ENCODE data around the gene PDS5B. TPM values are rescaled to one million over a fixed set of nuclear protein-coding genes. Genes with fewer than 3 reads are reported as not detected.

PDS5B gene
- total and polyA plus RNA-seq, 9 of the 15 experiments (the other 6 are each of a cell fraction or from before 2014, with no cell fraction given), result 6.2 to 23.7 (median 13.1) TPM

- Histone ChIP-seq H3K9ac (ENCODE audit: insufficient read depth in 1 of 2, low read depth in 2 of 2, low read length in 2 of 2) (no peak overlapping the region), H3K4me3 (no peak overlapping the region), H3K79me2 (ENCODE audit: control insufficient read depth, insufficient read depth, low read length) (no peaks in the 10 kb centered on the region), H3K9me1 (ENCODE audit: control insufficient read depth, insufficient read depth, low read length) (no peaks in the 10 kb centered on the region), H3K27ac (ENCODE audit: extremely low read depth, low read depth, low read length) (no peak overlapping the region), H3K4me1 (replicated peaks in 1 of 2; ENCODE audit: control insufficient read depth in 2 of 2, insufficient read depth in 2 of 2, low read length in 2 of 2) (no peaks in the 10 kb centered on the region), H3K36me3 (ENCODE audit: control insufficient read depth, insufficient read depth, low read length) (peaks cover 16% of the 10 kb centered on the region; the same call in 2 of the 3 replicates), H2AFZ (ENCODE audit: low read depth, low read length) (no peak overlapping the region), H3K9me3 (replicated peaks; ENCODE audit: control insufficient read depth, insufficient read depth, low read depth, low read length) (no peaks in the 10 kb centered on the region), H4K20me1 (replicated peaks; ENCODE audit: control insufficient read depth, insufficient read depth, low read length) (no peaks in the 10 kb centered on the region), H3K4me2 (ENCODE audit: insufficient read depth, low read length) (no peak overlapping the region), H3K27me3 (ENCODE audit: control insufficient read depth in 2 of 2, insufficient read depth in 2 of 2, low read length in 2 of 2) (no peaks in the 10 kb centered on the region)
- DNase-seq (ENCODE audit: extremely low read depth in 1 of 4, low spot score in 3 of 4) (no peak), FAIRE-seq (no peak), ATAC-seq (no peak)
- no TSS peak for BruUV-seq (replicated peaks)
- ChIA-PET CTCF (ENCODE audit: low intra/inter-chr PET ratio) (no interaction called here), POLR2A (interaction anchor here (0.6 to 0.8 kb wide), 2 partner anchors 39 to 59 kb away, joined by 3 to 4 read pairs; no protein-coding TSS in a partner anchor)
- intact Hi-C loops (cut with micrococcal nuclease) (no loop called here), in situ Hi-C loops (cut with MboI) (no loop called here)
- TF ChIP-seq PTTG1 (tag; IDR thresholded peaks at IDR 0.05; ENCODE audit: low read depth) (no peak), E2F1 (CRISPR knock-in tag; IDR thresholded peaks at IDR 0.05) (no peak), POLR2H (tag; IDR thresholded peaks at IDR 0.05; ENCODE audit: low read depth) (no peak), ZNF79 (CRISPR knock-in tag; IDR thresholded peaks at IDR 0.05; ENCODE audit: low read depth) (no peak)
- 91% methylated on average over 3 of the region's 4 CpGs for WGBS (ENCODE audit: insufficient coverage, low coverage, missing lambda C conversion rate)
Measured at GRCh38 chr13:32707471-32707870, 121.2 kb downstream of the PDS5B start.

- no peak for DNase-seq (ENCODE audit: extremely low read depth in 1 of 4, low spot score in 3 of 4)
- Histone ChIP-seq H3K79me2 (ENCODE audit: control insufficient read depth, insufficient read depth, low read length) (no peaks in the 10 kb centered on the region), H3K4me1 (replicated peaks in 1 of 2; ENCODE audit: control insufficient read depth in 2 of 2, insufficient read depth in 2 of 2, low read length in 2 of 2) (no peaks in the 10 kb centered on the region), H3K9me3 (replicated peaks; ENCODE audit: control insufficient read depth, insufficient read depth, low read depth, low read length) (no peaks in the 10 kb centered on the region), H2AFZ (ENCODE audit: low read depth, low read length) (no peak overlapping the region), H4K20me1 (replicated peaks; ENCODE audit: control insufficient read depth, insufficient read depth, low read length) (no peaks in the 10 kb centered on the region), H3K4me3 (no peak overlapping the region), H3K36me3 (ENCODE audit: control insufficient read depth, insufficient read depth, low read length) (peaks cover 27% of the 10 kb centered on the region; the same call in 2 of the 3 replicates), H3K27ac (ENCODE audit: extremely low read depth, low read depth, low read length) (no peak overlapping the region), H3K27me3 (ENCODE audit: control insufficient read depth in 2 of 2, insufficient read depth in 2 of 2, low read length in 2 of 2) (no peaks in the 10 kb centered on the region), H3K9me1 (ENCODE audit: control insufficient read depth, insufficient read depth, low read length) (no peaks in the 10 kb centered on the region), H3K4me2 (ENCODE audit: insufficient read depth, low read length) (no peak overlapping the region), H3K9ac (ENCODE audit: insufficient read depth in 1 of 2, low read depth in 2 of 2, low read length in 2 of 2) (no peak overlapping the region)
- ATAC-seq, result no peak
- ChIA-PET POLR2A (interaction anchor here (0.8 kb wide), 1 partner anchor 27 kb away, joined by 4 read pairs; no protein-coding TSS in a partner anchor), CTCF (ENCODE audit: low intra/inter-chr PET ratio) (no interaction called here)
- intact Hi-C loops (cut with micrococcal nuclease) (no loop called here), in situ Hi-C loops (cut with MboI) (no loop called here)
- no peak for TF ChIP-seq CEBPZ (IDR thresholded peaks at IDR 0.05; ENCODE audit: borderline replicate concordance, low read depth, low read length)
- TF ChIP-seq AFF4 (CRISPR knock-in tag; IDR thresholded peaks at IDR 0.05), result no peak
- no TSS peak for BruUV-seq (replicated peaks)
- no peak for FAIRE-seq
Measured at GRCh38 chr13:32713397-32713796, 127.1 kb downstream of the PDS5B start.
